Suprapubic skin (tissue), 4 donors: ENCODE data around the gene FUT3. TPM values are rescaled to one million over a fixed set of nuclear protein-coding genes. Genes with fewer than 3 reads are reported as not detected.
"Not testable (repeated sequence)": the region's sequence is repeated elsewhere in the genome, so short reads cannot be mapped to it uniquely, and the experiment has no call there.

Experiments
- DNase-seq, 2 donors: peaks; one replicate each; pipeline ENCODE4 v3.0.0-alpha.2; 2019; ENCODE audit warnings: low spot score in 2 of 2
- H3K27ac ChIP-seq: fragments of 200-600 bp; sonication (generic); one replicate; pipeline ENCODE4 v1.5.1; 2019
- H3K27me3 ChIP-seq: fragments of 200-600 bp; sonication (generic); one replicate; pipeline ENCODE4 v1.5.1; 2019
- H3K36me3 ChIP-seq: fragments of 200-600 bp; sonication (generic); one replicate; pipeline ENCODE4 v1.5.1; 2019
- H3K4me1 ChIP-seq: fragments of 200-600 bp; sonication (generic); one replicate; pipeline ENCODE4 v1.5.1; 2019
- H3K4me3 ChIP-seq: fragments of 200-600 bp; sonication (generic); one replicate; pipeline ENCODE4 v1.5.1; 2019; ENCODE audit warnings: mild to moderate bottlenecking
- H3K9me3 ChIP-seq: fragments of 200-600 bp; sonication (generic); one replicate; pipeline ENCODE4 v1.5.1; 2019
- CTCF ChIP-seq, 2 donors: fragments of 200-600 bp in 1 of 2; fragments of 450-650 bp in 1 of 2; sonication (generic) in 1 of 2; IDR thresholded peaks; one replicate each; pipeline ENCODE4 v1.5.1; 2016 to 2019; ENCODE audit warnings: antibody characterized with exemption in 2 of 2, mild to moderate bottlenecking in 1 of 2, moderate library complexity in 1 of 2
- EP300 ChIP-seq: sonication (generic); formaldehyde crosslinking; IDR thresholded peaks from one replicate; pipeline ENCODE4 v1.6.1; 2017; ENCODE audit warnings: antibody characterized with exemption
- POLR2A ChIP-seq, 2 donors: fragments of 450-650 bp; IDR thresholded peaks; one replicate each; pipeline ENCODE4 v1.6.1; 2017; ENCODE audit warnings: antibody characterized with exemption in 2 of 2, mild to moderate bottlenecking in 2 of 2, moderate library complexity in 2 of 2
- POLR2AphosphoS5 ChIP-seq, 3 donors: sonication (generic); formaldehyde crosslinking; IDR thresholded peaks; one replicate each; pipeline ENCODE4 v1.6.1; 2017; ENCODE audit warnings: antibody characterized with exemption in 3 of 3
- WGBS: methylation state at CpG from one replicate; pipeline ENCODE4 v1.1.5; 2018; 5-methylcytosine and 5-hydroxymethylcytosine counted together
- total RNA-seq, 4 donors: library from RNA; depleted of rRNA; stranded (reverse); fragments of >200 nt; gene quantifications; one replicate each; pipeline ENCODE4 v1.1.0, GENCODE V29; 2016

The FUT3 gene
- total RNA-seq, 4 donors from 2014 or later: 0.93 to 3.6 (median 1.4) TPM

DNA sequence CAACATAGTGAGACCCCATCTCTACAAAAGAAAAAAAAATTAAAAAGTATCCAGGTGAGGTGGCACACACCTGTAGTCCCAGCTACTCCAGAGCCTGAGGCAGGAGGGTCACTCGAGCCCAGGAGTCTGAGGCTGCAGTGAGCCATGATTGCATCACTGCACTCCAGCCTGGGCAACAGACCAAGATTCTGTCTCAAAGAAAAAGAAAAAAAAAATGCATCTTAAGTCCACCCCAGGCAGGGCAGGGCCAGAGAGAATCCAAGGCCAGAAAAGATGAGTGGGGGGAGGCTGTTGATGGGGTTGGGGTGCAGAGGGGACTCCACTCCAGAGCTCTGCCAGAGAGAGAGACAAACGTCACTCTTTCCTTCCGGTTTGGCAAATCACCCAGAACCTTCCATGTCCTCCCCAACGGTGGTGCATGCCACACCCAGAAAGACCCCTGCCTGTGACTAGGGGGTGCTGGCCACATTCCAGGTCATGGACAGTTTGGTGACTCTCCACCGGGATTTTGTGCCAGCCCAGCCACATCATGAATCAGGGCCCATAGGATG lies 431 bp downstream of the FUT3 start:
- H3K4me1 ChIP-seq: peaks cover 6% of the 10 kb centered on the region
- no peak overlapping the region for H3K27ac ChIP-seq
- no peak overlapping the region for H3K4me3 ChIP-seq
- no peaks in the 10 kb centered on the region for H3K36me3 ChIP-seq
- no peak for DNase-seq
- no peak for TF ChIP-seq POLR2A (IDR thresholded peaks at IDR 0.05)
- TF ChIP-seq CTCF (IDR thresholded peaks at IDR 0.05): no peak
- TF ChIP-seq POLR2AphosphoS5 (IDR thresholded peaks at IDR 0.05): no peak
- TF ChIP-seq EP300: no peak
- no peaks in the 10 kb centered on the region for H3K9me3 ChIP-seq
- 5% methylated on average over 5 of the region's 5 CpGs for WGBS
- peaks cover 5% of the 10 kb centered on the region for H3K27me3 ChIP-seq

DNA sequence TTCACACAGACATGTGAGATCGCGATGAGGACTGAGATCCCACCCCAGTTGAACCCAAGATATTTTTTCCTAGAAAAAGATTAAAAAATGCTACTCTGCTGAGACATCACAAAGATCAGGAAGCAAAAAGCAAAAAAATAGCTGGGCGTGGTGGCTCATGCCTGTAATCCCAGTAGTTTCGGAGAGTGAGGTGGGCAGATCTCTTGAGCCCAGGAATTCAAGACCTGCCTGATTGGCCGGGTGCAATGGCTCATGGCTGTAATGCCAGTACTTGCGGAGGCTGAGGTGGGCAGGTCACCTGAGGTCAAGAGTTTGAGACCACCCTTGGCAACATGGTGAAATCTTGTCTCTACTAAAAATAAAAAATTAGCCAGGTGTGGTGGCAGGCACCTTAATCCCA lies 1.1 kb downstream of the FUT3 start:
- Histone ChIP-seq H3K27me3 (peaks cover 5% of the 10 kb centered on the region), H3K4me1 (peaks cover 6% of the 10 kb centered on the region), H3K36me3 (no peaks in the 10 kb centered on the region), H3K27ac (no peak overlapping the region), H3K9me3 (no peaks in the 10 kb centered on the region), H3K4me3 (no peak overlapping the region)
- 66% methylated on average over 6 of the region's 6 CpGs for WGBS
- TF ChIP-seq EP300: no peak
- TF ChIP-seq POLR2AphosphoS5 (IDR thresholded peaks at IDR 0.05): no peak
- no peak for TF ChIP-seq POLR2A (IDR thresholded peaks at IDR 0.05)
- no peak for TF ChIP-seq CTCF (IDR thresholded peaks at IDR 0.05)
- no peak for DNase-seq

GRCh38 chr19:5848621-5849020 lies 2.6 kb downstream of the FUT3 start:
- H3K4me1 ChIP-seq, H3K27ac ChIP-seq, H3K36me3 ChIP-seq, H3K4me3 ChIP-seq, DNase-seq, H3K9me3 ChIP-seq, H3K27me3 ChIP-seq: not testable (repeated sequence)
- 75% methylated on average over 5 of the region's 5 CpGs for WGBS

- H3K4me1 ChIP-seq, H3K9me3 ChIP-seq, H3K27ac ChIP-seq, DNase-seq, H3K27me3 ChIP-seq, H3K36me3 ChIP-seq, H3K4me3 ChIP-seq: not testable (repeated sequence)
- WGBS: 78% methylated on average over 10 of the region's 10 CpGs
These were observed 3.4 kb downstream of the FUT3 start for GRCh38 chr19:5847846-5848245.

- Histone ChIP-seq H3K4me1 (no peaks in the 10 kb centered on the region), H3K27me3 (no peaks in the 10 kb centered on the region), H3K9me3 (no peaks in the 10 kb centered on the region), H3K27ac (no peak overlapping the region), H3K36me3 (no peaks in the 10 kb centered on the region), H3K4me3 (no peak overlapping the region)
- DNase-seq: no peak
- TF ChIP-seq POLR2A (IDR thresholded peaks at IDR 0.05) (no peak), EP300 (no peak), POLR2AphosphoS5 (IDR thresholded peaks at IDR 0.05) (no peak), CTCF (IDR thresholded peaks at IDR 0.05) (no peak)
- 85% methylated on average over 17 of the region's 24 CpGs for WGBS
These were observed 6.5 kb downstream of the FUT3 start for GRCh38 chr19:5844456-5845433.

GRCh38 chr19:5843295-5843927 lies 7.8 kb downstream of the FUT3 start:
- no peaks in the 10 kb centered on the region for H3K9me3 ChIP-seq
- H3K36me3 ChIP-seq: no peaks in the 10 kb centered on the region
- H3K4me3 ChIP-seq: no peak overlapping the region
- no peaks in the 10 kb centered on the region for H3K4me1 ChIP-seq
- WGBS: no CpG with 5 or more reads among the region's 21 CpGs
- no peaks in the 10 kb centered on the region for H3K27me3 ChIP-seq
- no peak for DNase-seq
- no peak for TF ChIP-seq CTCF (IDR thresholded peaks at IDR 0.05)
- no peak for TF ChIP-seq EP300
- TF ChIP-seq POLR2AphosphoS5 (IDR thresholded peaks at IDR 0.05): no peak
- TF ChIP-seq POLR2A (IDR thresholded peaks at IDR 0.05): no peak
- no peak overlapping the region for H3K27ac ChIP-seq

GRCh38 chr19:5841735-5842111 lies 9.5 kb downstream of the FUT3 start:
- DNase-seq, H3K4me3 ChIP-seq, H3K4me1 ChIP-seq, H3K27ac ChIP-seq, H3K27me3 ChIP-seq, H3K9me3 ChIP-seq, H3K36me3 ChIP-seq: not testable (repeated sequence)
- WGBS: 80% methylated on average over 1 of the region's 6 CpGs
